Endothelial cell of umbilical vein (primary cell): ENCODE results near the gene CROCC. TPM values are rescaled to one million over a fixed set of nuclear protein-coding genes. Genes with fewer than 3 reads are reported as not detected.

Source experiments
- BruUV-seq: library from RNA; stranded (reverse); fragments of 400-500 nt; replicated peaks from 2 replicates; lab custom pipeline; 2021; lab: Mats Ljungman, UMichigan
- CTCF ChIA-PET: fragments of 300-600, 350-600 bp; sonication (Branson Sonifier 250); formaldehyde crosslinking; loops from one replicate; lab custom pipeline; 2021; ENCODE audit warnings: antibody characterized with exemption, inconsistent platforms; lab: Charles Lee
- POLR2A ChIA-PET: fragments of 300-600, 350-600 bp; sonication (Branson Sonifier 250); formaldehyde crosslinking; loops from one replicate; lab custom pipeline; 2021; ENCODE audit warnings: antibody characterized with exemption, inconsistent platforms; lab: Charles Lee
- DNase-seq: peaks from one replicate; pipeline ENCODE4 v3.0.0-alpha.2; 2011; ENCODE audit warnings: low read depth, low spot score
- FAIRE-seq: peaks from 2 replicates; lab custom pipeline; 2011; peaks lifted over from hg19 to GRCh38; lab: Jason Lieb, UNC
- H2AFZ ChIP-seq: 2 replicates; pipeline ENCODE4 v1.6.0; 2012; ENCODE audit warnings: low read depth, low read length, control low read depth, inconsistent platforms
- H3K27ac ChIP-seq: 2 replicates; pipeline ENCODE4 v1.5.1; 2011; ENCODE audit warnings: low read depth, mild to moderate bottlenecking, control low read depth, low read length, moderate library complexity; ENCODE audit not compliant: insufficient read depth
- H3K27me3 ChIP-seq, 2 experiments: 2 replicates each; pipeline versions ENCODE4 v1.6.0 to v1.6.1; 2011; ENCODE audit warnings: low read length in 2 of 2, mixed read lengths in 1 of 2; ENCODE audit not compliant: control insufficient read depth in 2 of 2, insufficient read depth in 2 of 2
- H3K36me3 ChIP-seq, 2 experiments: 2 replicates in 1 of 2; 3 replicates in 1 of 2; pipeline ENCODE4 v1.5.1; 2011; ENCODE audit warnings: low read length in 2 of 2, mild to moderate bottlenecking in 1 of 2, moderate library complexity in 1 of 2; ENCODE audit not compliant: control insufficient read depth in 2 of 2, insufficient read depth in 2 of 2; ENCODE audit errors: extremely low read depth in 1 of 2
- H3K4me1 ChIP-seq: 3 replicates; pipeline ENCODE4 v1.5.1; 2011; ENCODE audit warnings: mild to moderate bottlenecking, low read length; ENCODE audit not compliant: control insufficient read depth, insufficient read depth; ENCODE audit errors: extremely low read depth
- H3K4me2 ChIP-seq: 2 replicates; pipeline ENCODE4 v1.6.1; 2011; ENCODE audit warnings: low read length, control low read depth, mixed read lengths; ENCODE audit not compliant: insufficient read depth
- H3K4me3 ChIP-seq, 3 experiments: fragments of 200-600 bp in 1 of 3; sonication (generic), shearing (Covaris generic) in 1 of 3; replicated peaks in 1 of 3; 2 replicates each; pipeline ENCODE4 v1.5.1; 2011 to 2016; ENCODE audit warnings: control low read depth in 3 of 3, low read length in 3 of 3, mild to moderate bottlenecking in 2 of 3, inconsistent platforms in 1 of 3, low read depth in 1 of 3, moderate library complexity in 1 of 3; ENCODE audit not compliant: insufficient read depth in 1 of 3
- H3K79me2 ChIP-seq: 2 replicates; pipeline ENCODE4 v1.6.0; 2012; ENCODE audit warnings: low read length, inconsistent platforms; ENCODE audit not compliant: control insufficient read depth, insufficient read depth
- H3K9ac ChIP-seq: replicated peaks from 2 replicates; pipeline ENCODE3; 2011; ENCODE audit warnings: low read length, control low read depth; ENCODE audit not compliant: insufficient read depth; ENCODE audit errors: extremely low read depth
- H3K9me1 ChIP-seq: replicated peaks from 3 replicates; pipeline ENCODE4 v1.6.0; 2011; ENCODE audit warnings: mild to moderate bottlenecking, low read length; ENCODE audit not compliant: control insufficient read depth, insufficient read depth; ENCODE audit errors: extremely low read depth
- H3K9me3 ChIP-seq: replicated peaks from 2 replicates; pipeline ENCODE4 v1.5.1; 2012; ENCODE audit warnings: low read length, inconsistent platforms; ENCODE audit not compliant: control insufficient read depth, insufficient read depth
- H4K20me1 ChIP-seq: replicated peaks from 2 replicates; pipeline ENCODE3; 2011; ENCODE audit warnings: mild to moderate bottlenecking, low read length; ENCODE audit not compliant: control insufficient read depth, insufficient read depth; ENCODE audit errors: extremely low read depth
- EZH2 ChIP-seq: IDR thresholded peaks from 2 replicates; pipeline ENCODE4 v1.6.1; 2012; ENCODE audit warnings: borderline replicate concordance, low read depth, mild to moderate bottlenecking, moderate library complexity, low read length, inconsistent platforms; ENCODE audit not compliant: severe bottlenecking
- FOS ChIP-seq: IDR thresholded peaks from 2 replicates; pipeline ENCODE4 v1.6.1; 2011; ENCODE audit warnings: mild to moderate bottlenecking, low read length, moderate library complexity, borderline replicate concordance; ENCODE audit not compliant: insufficient read depth
- GATA2 ChIP-seq: IDR thresholded peaks from 2 replicates; pipeline ENCODE4 v1.7.0; 2011; ENCODE audit warnings: low read depth, mild to moderate bottlenecking, moderate library complexity, mixed read lengths, low read length; ENCODE audit not compliant: insufficient read length, insufficient read depth
- JUN ChIP-seq: IDR thresholded peaks from 2 replicates; pipeline ENCODE4 v1.6.1; 2011; ENCODE audit warnings: borderline replicate concordance, low read depth; ENCODE audit not compliant: insufficient read length, insufficient read depth
- MYC ChIP-seq: IDR thresholded peaks from one replicate; pipeline ENCODE4 v1.6.1; 2011; ENCODE audit warnings: mild to moderate bottlenecking, low read depth, low read length
- POLR2A ChIP-seq: IDR thresholded peaks from 2 replicates; pipeline ENCODE4 v1.6.1; 2012; ENCODE audit warnings: low read depth, mild to moderate bottlenecking, control low read depth, low read length
- POLR2AphosphoS5 ChIP-seq: IDR thresholded peaks from 2 replicates; pipeline ENCODE4 v1.6.1; 2012; ENCODE audit warnings: low read depth, mild to moderate bottlenecking, control low read depth, low read length, moderate library complexity; ENCODE audit not compliant: insufficient read depth
- dilution Hi-C: fragments of 300-500 bp; cut with MboI; formaldehyde crosslinking; loops from one replicate; pipeline ENCODE4 v1.15.0; 2019; ENCODE audit warnings: low sequenced_read_pairs; ENCODE audit not compliant: extremely low pct_ligation_motif_present
- intact Hi-C: fragments of 100-400 bp; cut with micrococcal nuclease; formaldehyde crosslinking; loops from one replicate; pipeline ENCODE4 v1.10.0; 2022
- polyA plus RNA-seq, 4 experiments: library from polyadenylated mRNA; depleted of rRNA in 3 of 4; stranded (reverse) in 3 of 4; unstranded in 1 of 4; fragments of >200 nt; gene quantifications; 2 replicates each; pipeline versions ENCODE4 v1.2.1 to v1.2.3, GENCODE V29; 2011 to 2012; ENCODE audit warnings: missing spikeins in 1 of 4
- total RNA-seq: library from RNA; stranded (reverse); gene quantifications from 2 replicates; pipeline ENCODE4 v1.2.3, GENCODE V29; 2021
- TF ChIP-seq, protein P1 (sequence below): IDR thresholded peaks from 2 replicates; pipeline ENCODE4 v1.6.1; 2011; ENCODE audit not compliant: insufficient read depth, insufficient read length
- TF ChIP-seq, protein P2 (sequence below), 2 donors: IDR thresholded peaks; 1 replicate in 1 of 2; 2 replicates in 1 of 2; pipeline ENCODE4 v1.5.1; 2011; ENCODE audit warnings: low read length in 2 of 2, mild to moderate bottlenecking in 2 of 2, moderate library complexity in 2 of 2, control low read depth in 1 of 2, inconsistent platforms in 1 of 2, low read depth in 1 of 2; ENCODE audit not compliant: insufficient read depth in 1 of 2; ENCODE audit errors: extremely low read depth in 1 of 2

CROCC gene
- total and polyA plus RNA-seq, 2 donors (not counting 3 experiments of a cell fraction or from before 2014, with no cell fraction given) = 18.3 to 35.5 TPM

DNA sequence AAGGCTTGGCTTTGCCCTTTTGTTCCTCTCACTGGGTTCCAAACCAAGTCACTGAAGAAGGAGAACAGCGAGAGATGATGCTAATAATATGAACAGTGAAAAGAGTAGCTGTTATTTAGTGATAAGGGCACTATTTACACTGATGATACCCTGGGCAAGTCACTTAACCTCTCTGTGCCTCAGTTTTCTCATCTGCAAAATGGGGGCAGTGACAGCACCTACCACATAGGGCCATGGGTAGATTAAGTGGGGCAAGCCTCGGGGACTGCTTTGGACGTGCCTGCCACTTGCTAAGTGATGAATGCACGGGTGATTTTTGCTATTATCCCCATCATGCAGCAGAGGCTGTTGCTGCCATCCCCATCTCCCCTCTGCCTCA is 80.8 kb downstream of the CROCC start:
- H3K9me1 ChIP-seq = no peaks in the 10 kb centered on the region
- dilution Hi-C loops (no loop called here), intact Hi-C loops (no loop called here)
- H3K36me3 ChIP-seq = peaks cover 0 to 20% of the 10 kb centered on the region in 2 experiments
- no peaks in the 10 kb centered on the region for H3K9me3 ChIP-seq
- H2AFZ ChIP-seq = no peak overlapping the region
- FAIRE-seq (no peak), DNase-seq (no peak)
- TF ChIP-seq, protein P1, sequence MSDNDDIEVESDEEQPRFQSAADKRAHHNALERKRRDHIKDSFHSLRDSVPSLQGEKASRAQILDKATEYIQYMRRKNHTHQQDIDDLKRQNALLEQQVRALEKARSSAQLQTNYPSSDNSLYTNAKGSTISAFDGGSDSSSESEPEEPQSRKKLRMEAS = no peak
- no peak for TF ChIP-seq FOS
- ChIA-PET POLR2A (no interaction called here), CTCF (interaction anchor here (1.2 to 3.2 kb wide), 2 partner anchors 12 to 14 kb away, joined by 3 to 20 read pairs; no protein-coding TSS in a partner anchor)
- no peaks in the 10 kb centered on the region for H3K27me3 ChIP-seq
- no peak overlapping the region for H3K27ac ChIP-seq
- H3K79me2 ChIP-seq = no peaks in the 10 kb centered on the region
- no peaks in the 10 kb centered on the region for H4K20me1 ChIP-seq
- H3K9ac ChIP-seq = no peak overlapping the region
- H3K4me1 ChIP-seq = no peaks in the 10 kb centered on the region
- H3K4me3 ChIP-seq = no peak overlapping the region
- H3K4me2 ChIP-seq = no peak overlapping the region
- BruUV-seq = no TSS peak

DNA sequence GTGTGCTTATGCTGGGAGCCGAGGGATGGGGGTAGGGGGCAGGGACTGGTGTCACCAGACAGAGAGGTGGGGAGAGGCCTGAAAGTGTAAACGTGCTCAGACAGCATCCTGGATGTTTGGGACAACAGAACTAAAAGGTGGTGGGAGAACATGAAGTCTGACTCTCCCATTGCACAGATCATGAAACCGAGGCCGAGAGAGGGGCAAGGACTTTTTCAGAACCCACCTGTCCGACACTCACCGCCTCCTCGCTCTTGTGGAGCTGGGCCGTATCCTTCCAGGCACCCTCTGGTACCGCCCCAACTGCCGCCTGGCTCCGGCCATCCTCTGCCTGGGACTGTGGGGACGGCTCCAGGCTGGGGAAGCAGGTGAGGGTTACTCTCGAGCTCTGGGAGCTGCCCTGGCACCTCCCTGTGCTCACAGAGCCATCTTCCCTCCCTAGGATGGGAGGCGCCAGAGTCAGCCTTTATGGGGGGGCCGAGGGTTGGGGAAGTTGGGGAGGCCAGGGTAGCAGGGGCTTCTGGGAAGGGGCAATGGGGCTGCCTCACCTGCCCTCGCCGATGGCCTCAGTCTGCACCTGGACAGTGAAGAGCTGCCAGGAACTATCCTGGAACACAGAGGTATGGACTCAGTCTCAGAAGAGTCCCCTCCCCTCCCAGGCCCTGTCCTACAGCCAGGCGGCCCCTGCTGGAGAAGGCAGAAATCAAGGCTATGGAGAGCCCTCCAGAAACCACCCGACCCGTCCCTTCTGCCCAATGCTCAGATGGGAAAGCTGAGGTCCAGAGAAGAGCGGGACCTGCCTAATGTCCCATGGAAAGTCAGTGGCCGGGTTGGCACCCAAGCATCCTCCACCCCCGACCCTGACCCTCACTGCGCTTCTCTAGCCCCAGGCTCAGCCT is 83.0 kb downstream of the CROCC start:
- Histone ChIP-seq H3K9me3 (no peaks in the 10 kb centered on the region), H3K27ac (no peak overlapping the region), H2AFZ (no peak overlapping the region), H3K4me2 (no peak overlapping the region), H3K4me1 (peaks cover 3% of the 10 kb centered on the region), H4K20me1 (no peaks in the 10 kb centered on the region), H3K36me3 (peaks cover 0 to 20% of the 10 kb centered on the region in 2 experiments), H3K9me1 (no peaks in the 10 kb centered on the region), H3K4me3 (no peak overlapping the region), H3K79me2 (no peaks in the 10 kb centered on the region), H3K9ac (no peak overlapping the region), H3K27me3 (no peaks in the 10 kb centered on the region)
- dilution Hi-C loops (no loop called here), intact Hi-C loops (loop anchor here (1.0 kb wide), 1 partner anchor 12 kb away; no protein-coding TSS in a partner anchor)
- ChIA-PET CTCF (interaction anchor here (0.8 to 2.0 kb wide), 5 partner anchors 18 to 53 kb away, joined by 3 to 8 read pairs (median 3); no protein-coding TSS in a partner anchor), POLR2A (no interaction called here)
- FAIRE-seq (no peak), DNase-seq (no peak)
- BruUV-seq = no TSS peak
- no peak for TF ChIP-seq JUN
- TF ChIP-seq POLR2A = no peak
- no peak for TF ChIP-seq EZH2
- no peak for TF ChIP-seq GATA2
- no peak for TF ChIP-seq FOS
- TF ChIP-seq POLR2AphosphoS5 = no peak
- TF ChIP-seq MYC = no peak
- TF ChIP-seq, protein P2, sequence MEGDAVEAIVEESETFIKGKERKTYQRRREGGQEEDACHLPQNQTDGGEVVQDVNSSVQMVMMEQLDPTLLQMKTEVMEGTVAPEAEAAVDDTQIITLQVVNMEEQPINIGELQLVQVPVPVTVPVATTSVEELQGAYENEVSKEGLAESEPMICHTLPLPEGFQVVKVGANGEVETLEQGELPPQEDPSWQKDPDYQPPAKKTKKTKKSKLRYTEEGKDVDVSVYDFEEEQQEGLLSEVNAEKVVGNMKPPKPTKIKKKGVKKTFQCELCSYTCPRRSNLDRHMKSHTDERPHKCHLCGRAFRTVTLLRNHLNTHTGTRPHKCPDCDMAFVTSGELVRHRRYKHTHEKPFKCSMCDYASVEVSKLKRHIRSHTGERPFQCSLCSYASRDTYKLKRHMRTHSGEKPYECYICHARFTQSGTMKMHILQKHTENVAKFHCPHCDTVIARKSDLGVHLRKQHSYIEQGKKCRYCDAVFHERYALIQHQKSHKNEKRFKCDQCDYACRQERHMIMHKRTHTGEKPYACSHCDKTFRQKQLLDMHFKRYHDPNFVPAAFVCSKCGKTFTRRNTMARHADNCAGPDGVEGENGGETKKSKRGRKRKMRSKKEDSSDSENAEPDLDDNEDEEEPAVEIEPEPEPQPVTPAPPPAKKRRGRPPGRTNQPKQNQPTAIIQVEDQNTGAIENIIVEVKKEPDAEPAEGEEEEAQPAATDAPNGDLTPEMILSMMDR (IDR thresholded peaks at IDR 0.05; ENCODE audit: extremely low read depth in 1 of 2, insufficient read depth in 1 of 2, low read depth in 1 of 2, low read length in 2 of 2) = no peak
- TF ChIP-seq, protein P1 = no peak
